Sigmoid colon (tissue), 4 donors: ENCODE results near the gene TIMM9.

Experiments
- CTCF ChIP-seq, 4 experiments: fragments of 450-650 bp in 3 of 4; fragments of 200-600 bp in 1 of 4; IDR thresholded peaks; one replicate each; pipeline ENCODE4 v1.5.1; 2016 to 2019; ENCODE audit warnings: antibody characterized with exemption in 4 of 4, mild to moderate bottlenecking in 3 of 4, moderate library complexity in 2 of 4
- POLR2A ChIP-seq, 2 donors: fragments of 450-650 bp; IDR thresholded peaks; one replicate each; pipeline ENCODE4 v1.6.1; 2016; ENCODE audit warnings: antibody characterized with exemption in 2 of 2, mild to moderate bottlenecking in 2 of 2, moderate library complexity in 2 of 2
- POLR2AphosphoS5 ChIP-seq, 4 donors: sonication (generic); formaldehyde crosslinking; IDR thresholded peaks; one replicate each; pipeline ENCODE4 v1.6.1; 2017; ENCODE audit warnings: antibody characterized with exemption in 4 of 4

GRCh38 chr14:58430156-58430555 is 2.8 kb upstream of the TIMM9 start:
- TF ChIP-seq POLR2A (IDR thresholded peaks at IDR 0.05) = no peak
- TF ChIP-seq CTCF (IDR thresholded peaks at IDR 0.05) = no peak
- TF ChIP-seq POLR2AphosphoS5 (IDR thresholded peaks at IDR 0.05) = no peak
